Lower leg skin (tissue), 4 donors: Measurements from ENCODE around the gene TIMM44. TPM values are rescaled to one million over a fixed set of nuclear protein-coding genes. Genes with fewer than 3 reads are reported as not detected.

Experiments used
- DNase-seq, 2 donors: peaks; one replicate each; pipeline ENCODE4 v3.0.0-alpha.2; 2019; ENCODE audit warnings: low spot score in 2 of 2
- H3K4me3 ChIP-seq: fragments of 200-600 bp; sonication (generic); 2 replicates; pipeline ENCODE4 v1.5.1; 2017; ENCODE audit warnings: mild to moderate bottlenecking, low read depth; ENCODE audit not compliant: poor library complexity, severe bottlenecking
- CTCF ChIP-seq, 3 donors: fragments of 450-650 bp; IDR thresholded peaks; one replicate each; pipeline ENCODE4 v1.5.1; 2016; ENCODE audit warnings: antibody characterized with exemption in 3 of 3, mild to moderate bottlenecking in 3 of 3, moderate library complexity in 2 of 3
- POLR2A ChIP-seq, 2 donors: fragments of 450-650 bp; IDR thresholded peaks; one replicate each; pipeline ENCODE4 v1.6.1; 2016 to 2017; ENCODE audit warnings: antibody characterized with exemption in 2 of 2, mild to moderate bottlenecking in 1 of 2, moderate library complexity in 1 of 2
- WGBS, 2 donors: methylation state at CpG; one replicate each; pipeline ENCODE4 v1.1.5; 2018; 5-methylcytosine and 5-hydroxymethylcytosine counted together
- intact Hi-C: fragments of 100-400 bp; cut with DNase I; formaldehyde crosslinking; loops from one replicate; pipeline ENCODE4 v1.15.0; 2023; ENCODE audit warnings: low total_unique reads
- total RNA-seq, 4 donors: library from RNA; depleted of rRNA; stranded (reverse); fragments of >200 nt; gene quantifications; one replicate each; pipeline ENCODE4 v1.1.0, GENCODE V29; 2016

The TIMM44 gene
- total RNA-seq, 4 donors from 2014 or later, result 36.8 to 119 (median 51.7) TPM

- intact Hi-C loops, result no loop called here
- TF ChIP-seq POLR2A (IDR thresholded peaks at IDR 0.05), result no peak
- no peak for TF ChIP-seq CTCF (IDR thresholded peaks at IDR 0.05)
- WGBS, 2 donors, result 83 to 89% methylated on average over 16 of the region's 16 CpGs
- DNase-seq, result no peak
- H3K4me3 ChIP-seq, result no peak overlapping the region
These were observed 55.9 kb downstream of the TIMM44 start for GRCh38 chr19:7887408-7888144.

- DNase-seq, result no peak
- intact Hi-C loops, result no loop called here
- WGBS, 2 donors, result 91 to 92% methylated on average over 8 of the region's 8 CpGs
- TF ChIP-seq POLR2A (IDR thresholded peaks at IDR 0.05), result no peak
- TF ChIP-seq CTCF (IDR thresholded peaks at IDR 0.05), result no peak
- H3K4me3 ChIP-seq, result no peak overlapping the region
These were observed 57.6 kb downstream of the TIMM44 start for GRCh38 chr19:7885818-7886217.

- intact Hi-C loops, result loop anchor here (5.0 kb wide), 1 partner anchor 1287 kb away; no protein-coding TSS in a partner anchor
- TF ChIP-seq CTCF (IDR thresholded peaks at IDR 0.05) (no peak), POLR2A (IDR thresholded peaks at IDR 0.05) (no peak)
- DNase-seq, result no peak
- no peak overlapping the region for H3K4me3 ChIP-seq
- WGBS, 2 donors, result 65 to 70% methylated on average over 2 of the region's 2 CpGs
These were observed 59.5 kb downstream of the TIMM44 start for GRCh38 chr19:7883796-7884570.

GRCh38 chr19:7883105-7883504, 60.4 kb downstream of the TIMM44 start:
- DNase-seq, result no peak
- WGBS, 2 donors, result 73 to 86% methylated on average over 4 of the region's 4 CpGs
- H3K4me3 ChIP-seq, result no peak overlapping the region
- intact Hi-C loops, result loop anchor here (5.0 kb wide), 1 partner anchor 1286 kb away; no protein-coding TSS in a partner anchor
- TF ChIP-seq POLR2A (IDR thresholded peaks at IDR 0.05), result no peak
- no peak for TF ChIP-seq CTCF (IDR thresholded peaks at IDR 0.05)

- WGBS, 2 donors, result 88 to 95% methylated on average over 3 of the region's 3 CpGs
- H3K4me3 ChIP-seq, result no peak overlapping the region
- no peak for TF ChIP-seq CTCF (IDR thresholded peaks at IDR 0.05)
- no peak for TF ChIP-seq POLR2A (IDR thresholded peaks at IDR 0.05)
- DNase-seq, result no peak
- intact Hi-C loops, result loop anchor here (5.0 kb wide), 1 partner anchor 1285 kb away; no protein-coding TSS in a partner anchor
These were observed 61.6 kb downstream of the TIMM44 start for GRCh38 chr19:7881910-7882309.
